Thyroid gland (tissue), 4 donors: ENCODE data around the gene EDIL3.

ENCODE experiments used
- CTCF ChIP-seq, 6 experiments: fragments of 200-600 bp in 3 of 6; fragments of 450-650 bp in 3 of 6; sonication (generic) in 3 of 6; IDR thresholded peaks; one replicate each; pipeline ENCODE4 v1.5.1; 2016 to 2019; ENCODE audit warnings: antibody characterized with exemption in 6 of 6, mild to moderate bottlenecking in 2 of 6, inconsistent platforms in 1 of 6, moderate library complexity in 1 of 6
- POLR2A ChIP-seq, 2 donors: fragments of 450-650 bp; IDR thresholded peaks; one replicate each; pipeline ENCODE4 v1.6.1; 2017; ENCODE audit warnings: antibody characterized with exemption in 2 of 2, mild to moderate bottlenecking in 2 of 2, moderate library complexity in 1 of 2

GRCh38 chr5:84287951-84288350 lies 96.7 kb downstream of the EDIL3 start:
- TF ChIP-seq CTCF (IDR thresholded peaks at IDR 0.05) (no peak), POLR2A (IDR thresholded peaks at IDR 0.05) (no peak)
